MM.1S (cell line): ENCODE data around the gene ZDHHC11B.
"Not testable (repeated sequence)": the region's sequence is repeated elsewhere in the genome, so short reads cannot be mapped to it uniquely, and the experiment has no call there.

ENCODE experiments used
- EZH2phosphoT487 ChIP-seq: fragments of 300-600 bp; sonication (generic); IDR thresholded peaks from 2 replicates; pipeline ENCODE4 v1.6.1; 2018; ENCODE audit warnings: antibody characterized with exemption, low read length
- TF ChIP-seq, protein P1 (sequence below): fragments of 300-600 bp; sonication (generic); IDR thresholded peaks from 2 replicates; pipeline ENCODE4 v1.5.1; 2016; ENCODE audit warnings: antibody characterized with exemption, low read length, mixed read lengths

GRCh38 chr5:801055-801454 lies 16.5 kb upstream of the ZDHHC11B start:
- TF ChIP-seq, protein P1, sequence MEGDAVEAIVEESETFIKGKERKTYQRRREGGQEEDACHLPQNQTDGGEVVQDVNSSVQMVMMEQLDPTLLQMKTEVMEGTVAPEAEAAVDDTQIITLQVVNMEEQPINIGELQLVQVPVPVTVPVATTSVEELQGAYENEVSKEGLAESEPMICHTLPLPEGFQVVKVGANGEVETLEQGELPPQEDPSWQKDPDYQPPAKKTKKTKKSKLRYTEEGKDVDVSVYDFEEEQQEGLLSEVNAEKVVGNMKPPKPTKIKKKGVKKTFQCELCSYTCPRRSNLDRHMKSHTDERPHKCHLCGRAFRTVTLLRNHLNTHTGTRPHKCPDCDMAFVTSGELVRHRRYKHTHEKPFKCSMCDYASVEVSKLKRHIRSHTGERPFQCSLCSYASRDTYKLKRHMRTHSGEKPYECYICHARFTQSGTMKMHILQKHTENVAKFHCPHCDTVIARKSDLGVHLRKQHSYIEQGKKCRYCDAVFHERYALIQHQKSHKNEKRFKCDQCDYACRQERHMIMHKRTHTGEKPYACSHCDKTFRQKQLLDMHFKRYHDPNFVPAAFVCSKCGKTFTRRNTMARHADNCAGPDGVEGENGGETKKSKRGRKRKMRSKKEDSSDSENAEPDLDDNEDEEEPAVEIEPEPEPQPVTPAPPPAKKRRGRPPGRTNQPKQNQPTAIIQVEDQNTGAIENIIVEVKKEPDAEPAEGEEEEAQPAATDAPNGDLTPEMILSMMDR = not testable (repeated sequence)
- not testable (repeated sequence) for TF ChIP-seq EZH2phosphoT487
